Activated CD8-positive, alpha-beta memory T cell treated with anti-CD3 and anti-CD28 coated beads, Interleukin-2, amount 50 U/mL, for 1 hour (primary cell): ENCODE results near the gene RER1.

Experiments
- DNase-seq: peaks from one replicate; pipeline ENCODE4 v3.0.0-alpha.2; 2020; ENCODE audit errors: extremely low read depth

Gene RER1

GRCh38 chr1:2445162-2445822 is 53.7 kb downstream of the RER1 start:
- DNase-seq, result no peak

- no peak for DNase-seq
These were observed 54.2 kb downstream of the RER1 start for GRCh38 chr1:2445823-2446215.

- DNase-seq, result no peak
These were observed 54.8 kb downstream of the RER1 start for GRCh38 chr1:2446394-2446793.

GRCh38 chr1:2446861-2447260 is 55.2 kb downstream of the RER1 start:
- no peak for DNase-seq

GRCh38 chr1:2447276-2448097 is 55.8 kb downstream of the RER1 start:
- DNase-seq, result no peak

GRCh38 chr1:2448098-2448445 is 56.4 kb downstream of the RER1 start:
- no peak for DNase-seq

GRCh38 chr1:2449636-2450454 is 58.2 kb downstream of the RER1 start:
- DNase-seq, result no peak

GRCh38 chr1:2451741-2452140 is 60.1 kb downstream of the RER1 start:
- DNase-seq, result no peak

GRCh38 chr1:2452201-2452931 is 60.7 kb downstream of the RER1 start:
- DNase-seq, result no peak

- no peak for DNase-seq
These were observed 61.3 kb downstream of the RER1 start for GRCh38 chr1:2452932-2453315.

GRCh38 chr1:2454227-2454626 is 62.6 kb downstream of the RER1 start:
- no peak for DNase-seq
